Activated CD4-positive, alpha-beta memory T cell treated with anti-CD3 and anti-CD28 coated beads, Interleukin-2, amount 10 ng/mL, durations not matched to agents 7 days and 5 days (primary cell): Measurements from ENCODE around the gene NASP. TPM values are rescaled to one million over a fixed set of nuclear protein-coding genes. Genes with fewer than 3 reads are reported as not detected.

Experiments used
- CTCF ChIA-PET: fragments of 350-600 bp; sonication (Branson Sonifier 250); formaldehyde crosslinking; loops from one replicate; lab custom pipeline; 2021; ENCODE audit warnings: antibody characterized with exemption, inconsistent platforms; lab: Charles Lee
- POLR2A ChIA-PET: fragments of 350-600 bp; sonication (Branson Sonifier 250); formaldehyde crosslinking; loops from one replicate; lab custom pipeline; 2021; ENCODE audit warnings: antibody characterized with exemption; lab: Charles Lee
- DNase-seq: peaks from one replicate; pipeline ENCODE4 v3.0.0-alpha.2; 2020
- H3K27ac Mint-ChIP-seq: one replicate; pipeline ENCODE4 v1.8.0; 2021; ENCODE audit warnings: mild to moderate bottlenecking, mixed read lengths
- H3K27me3 Mint-ChIP-seq: one replicate; pipeline ENCODE4 v1.8.0; 2021; ENCODE audit warnings: mixed read lengths
- H3K36me3 Mint-ChIP-seq: one replicate; pipeline ENCODE4 v1.8.0; 2021; ENCODE audit warnings: low read depth, mixed read lengths
- H3K4me1 Mint-ChIP-seq: one replicate; pipeline ENCODE4 v1.8.0; 2021; ENCODE audit warnings: mixed read lengths
- H3K4me3 Mint-ChIP-seq: one replicate; pipeline ENCODE4 v1.8.0; 2021; ENCODE audit warnings: mild to moderate bottlenecking, mixed read lengths
- H3K9me3 Mint-ChIP-seq: one replicate; pipeline ENCODE4 v1.8.0; 2021; ENCODE audit warnings: mixed read lengths
- total RNA-seq, 2 experiments: library from RNA; stranded (reverse); gene quantifications; one replicate each; pipeline ENCODE4 v1.2.3, GENCODE V29; 2021

The NASP gene
- total RNA-seq, 2 experiments from 2014 or later = 166 to 172 TPM

DNA sequence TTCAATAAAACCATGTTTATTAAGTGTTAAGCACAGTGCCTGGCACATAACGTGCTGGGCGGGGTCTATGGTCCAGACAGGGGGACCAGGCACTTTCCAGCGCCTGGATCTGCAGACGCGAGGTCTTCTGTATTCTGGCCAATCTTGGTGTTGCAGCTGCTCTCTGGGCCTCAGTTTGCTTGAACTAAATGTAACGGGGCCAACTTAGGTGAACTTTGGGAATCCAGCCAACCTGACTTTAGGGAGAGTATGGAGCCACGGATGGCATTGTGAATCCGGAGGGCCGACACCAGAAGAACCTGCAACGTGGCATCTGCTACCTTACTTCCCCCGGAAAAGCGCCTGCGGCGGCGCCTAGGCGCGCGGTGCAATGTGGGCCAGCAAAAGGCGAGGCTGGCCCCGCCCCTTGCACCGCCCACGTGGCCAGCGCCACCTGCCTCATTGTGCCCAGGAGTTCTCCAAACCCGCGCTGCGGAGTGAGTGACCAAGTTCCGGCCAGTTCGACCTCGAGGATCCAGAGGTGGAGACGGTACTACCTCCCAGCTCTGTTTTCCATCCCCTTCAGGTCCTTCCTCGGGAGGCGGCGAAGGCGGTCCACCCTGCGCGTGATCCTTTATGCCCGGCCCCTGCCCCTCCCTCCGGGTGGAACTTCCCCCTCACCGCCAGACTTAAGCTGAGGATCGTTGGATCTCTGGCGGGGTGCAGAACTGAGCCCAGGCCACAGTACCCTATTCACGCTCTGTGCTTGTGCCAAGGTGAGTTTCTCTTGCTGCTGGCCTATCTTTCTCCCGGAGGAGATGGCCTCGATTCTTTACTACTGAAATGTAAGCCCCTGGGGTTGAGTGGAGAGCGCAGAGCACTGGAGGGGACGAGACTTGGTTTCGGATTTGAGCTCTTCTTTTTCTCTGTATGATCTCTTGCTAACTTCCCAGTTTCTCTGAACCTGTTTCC, 33.2 kb upstream of the NASP start, which contains the start of gene AKR1A1:
Gene AKR1A1, plus strand, starts transcription at position 426 of the 951 bp plus-strand sequence. CDS start 10,969 bp downstream, outside the sequence.
- ChIA-PET POLR2A (interaction anchor here (0.7 to 5.8 kb wide), 26 partner anchors 9 to 829 kb away, joined by 3 to 142 read pairs (median 6); partner anchors contain the start of genes CCDC163, GPBP1L1, HECTD3 and MMACHC), CTCF (interaction anchor here (0.6 to 2.5 kb wide), 13 partner anchors 14 to 153 kb away, joined by 3 to 23 read pairs (median 5); partner anchors contain the start of genes CCDC163, MMACHC and PRDX1)
- Mint-ChIP-seq H3K36me3 (peaks cover 16% of the 10 kb centered on the region), H3K27me3 (peaks cover 3% of the 10 kb centered on the region), H3K9me3 (no peaks in the 10 kb centered on the region), H3K27ac (peak within 1 kb of the TSS; percentile 78), H3K4me3 (peak within 1 kb of the TSS; percentile 93), H3K4me1 (peaks cover 28% of the 10 kb centered on the region)
- DNase-seq = peak; percentile 91

DNA sequence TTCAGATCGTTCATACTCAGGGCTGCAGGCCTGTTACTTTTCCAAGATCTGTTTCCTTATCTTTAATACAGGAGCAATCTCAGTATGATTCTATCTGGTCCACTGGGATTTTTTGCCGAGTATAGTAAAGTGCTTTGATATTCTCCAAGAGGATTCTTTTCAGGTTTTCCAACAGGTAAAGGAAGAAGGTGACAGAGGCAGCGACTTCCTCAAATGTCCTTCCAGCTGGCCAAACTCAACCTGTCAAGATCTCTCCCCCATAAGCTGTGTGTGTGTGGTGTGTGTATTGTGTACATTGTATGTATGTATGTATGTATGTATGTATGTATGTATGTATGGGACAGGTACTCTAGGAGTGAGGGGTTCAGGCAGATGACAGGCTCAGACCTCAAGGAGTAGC, 32.2 kb upstream of the NASP start:
- H3K36me3 Mint-ChIP-seq = peaks cover 20% of the 10 kb centered on the region
- no peak for DNase-seq
- H3K4me3 Mint-ChIP-seq = peak overlapping the region; percentile 93
- H3K27ac Mint-ChIP-seq = peak overlapping the region; percentile 78
- POLR2A ChIA-PET = interaction anchor here (1.0 to 5.8 kb wide), 18 partner anchors 8 to 830 kb away, joined by 3 to 142 read pairs (median 8); partner anchors contain the start of genes CCDC163, MMACHC, MUTYH and NASP
- H3K4me1 Mint-ChIP-seq = peaks cover 29% of the 10 kb centered on the region
- H3K27me3 Mint-ChIP-seq = peaks cover 3% of the 10 kb centered on the region
- CTCF ChIA-PET = interaction anchor here (0.9 to 2.5 kb wide), 10 partner anchors 15 to 152 kb away, joined by 3 to 23 read pairs (median 6); partner anchors contain the start of genes CCDC163, MMACHC and PRDX1
- H3K9me3 Mint-ChIP-seq = no peaks in the 10 kb centered on the region

DNA sequence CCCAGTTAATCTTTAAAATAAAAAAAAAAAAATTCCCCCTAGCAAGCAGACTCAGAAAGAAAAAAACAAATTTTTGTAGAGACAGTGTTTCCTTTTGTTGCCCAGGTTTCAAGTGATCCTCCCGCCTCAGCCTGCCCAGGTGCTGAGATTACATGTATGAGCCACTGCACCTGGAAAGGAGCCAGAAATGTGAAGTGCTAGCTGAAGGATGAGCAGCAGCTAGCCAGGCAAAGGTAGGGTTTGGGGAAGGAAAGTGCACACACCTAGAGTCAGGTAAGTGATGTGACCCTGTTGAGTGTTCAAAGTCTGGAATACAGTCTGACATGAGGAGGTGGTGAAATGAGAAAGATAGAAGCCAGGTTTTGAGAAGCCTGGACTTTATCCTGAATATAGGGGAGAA, 31.5 kb upstream of the NASP start:
- H3K27ac Mint-ChIP-seq = peak overlapping the region; percentile 1
- peak overlapping the region; percentile 33 for H3K4me3 Mint-ChIP-seq
- ChIA-PET POLR2A (interaction anchor here (1.3 to 5.8 kb wide), 4 partner anchors 8 to 32 kb away, joined by 4 to 142 read pairs (median 16); partner anchors contain the start of genes NASP and PRDX1), CTCF (interaction anchor here (1.3 to 2.5 kb wide), 5 partner anchors 16 to 60 kb away, joined by 3 to 11 read pairs (median 11); no protein-coding TSS in a partner anchor)
- H3K27me3 Mint-ChIP-seq = peaks cover under 1% of the 10 kb centered on the region
- DNase-seq = no peak
- peaks cover 29% of the 10 kb centered on the region for H3K4me1 Mint-ChIP-seq
- no peaks in the 10 kb centered on the region for H3K9me3 Mint-ChIP-seq
- H3K36me3 Mint-ChIP-seq = peaks cover 21% of the 10 kb centered on the region

DNA sequence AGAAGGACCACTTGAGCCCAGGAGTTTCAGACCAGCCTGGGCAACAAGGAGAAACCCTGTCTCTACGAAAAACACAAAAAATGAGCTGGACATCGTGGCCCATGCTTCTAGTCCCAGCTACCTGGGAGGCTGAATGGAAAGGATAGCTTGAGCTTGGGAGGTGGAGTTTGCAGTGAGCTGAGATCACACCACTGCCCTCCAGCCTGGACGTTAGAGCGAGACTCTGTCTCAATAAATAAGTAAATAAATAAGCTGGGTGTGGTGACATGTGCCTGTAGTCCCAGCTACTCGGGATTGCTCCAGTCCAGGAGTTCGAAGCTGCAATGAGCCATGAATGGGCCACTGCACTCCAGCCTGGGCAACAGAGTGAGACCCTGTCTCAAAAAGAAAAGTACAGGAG, 29.6 kb upstream of the NASP start:
- Mint-ChIP-seq H3K27ac (no peak overlapping the region), H3K36me3 (peaks cover 26% of the 10 kb centered on the region), H3K27me3 (no peaks in the 10 kb centered on the region), H3K4me1 (peaks cover 34% of the 10 kb centered on the region), H3K4me3 (no peak overlapping the region), H3K9me3 (no peaks in the 10 kb centered on the region)
- DNase-seq = no peak
- POLR2A ChIA-PET = interaction anchor here (0.6 to 5.8 kb wide), 4 partner anchors 11 to 32 kb away, joined by 3 to 142 read pairs (median 5); partner anchors contain the start of gene PRDX1
- CTCF ChIA-PET = interaction anchor here (1.2 to 2.0 kb wide), 2 partner anchors 16 to 32 kb away, joined by 5 to 6 read pairs; partner anchors contain the start of gene PRDX1

DNA sequence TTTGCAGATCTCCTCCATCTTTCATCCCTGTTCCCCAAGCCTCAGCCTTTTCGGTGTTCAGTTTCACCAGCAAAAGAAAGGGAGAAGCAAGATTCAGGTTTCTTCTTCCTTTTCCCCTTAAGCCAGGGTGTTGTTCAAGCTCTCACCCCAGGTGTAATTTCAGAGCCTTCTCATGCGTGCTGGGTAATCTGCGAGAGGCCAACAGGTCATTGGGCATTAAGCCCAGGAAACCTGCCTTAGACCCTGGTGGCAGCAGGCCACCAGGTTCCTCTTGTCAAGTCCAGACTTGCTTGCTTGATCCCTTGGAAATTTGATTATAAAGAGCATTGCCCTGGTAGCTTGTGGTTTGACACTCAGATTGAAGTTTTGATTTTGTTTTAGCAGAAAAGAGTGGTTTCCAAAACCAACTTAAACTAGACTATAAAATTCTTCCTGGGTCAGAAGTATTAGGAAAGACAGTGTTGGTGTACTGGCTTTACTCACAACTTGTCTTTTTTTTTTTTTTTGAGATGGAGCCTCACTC, 26.4 kb upstream of the NASP start:
- CTCF ChIA-PET = interaction anchor here (0.8 to 3.2 kb wide), 4 partner anchors 9 to 46 kb away, joined by 3 to 12 read pairs (median 3); no protein-coding TSS in a partner anchor
- DNase-seq = no peak
- POLR2A ChIA-PET = interaction anchor here (0.8 to 1.6 kb wide), 5 partner anchors 13 to 42 kb away, joined by 3 to 5 read pairs (median 3); partner anchors contain the start of genes NASP and PRDX1

DNA sequence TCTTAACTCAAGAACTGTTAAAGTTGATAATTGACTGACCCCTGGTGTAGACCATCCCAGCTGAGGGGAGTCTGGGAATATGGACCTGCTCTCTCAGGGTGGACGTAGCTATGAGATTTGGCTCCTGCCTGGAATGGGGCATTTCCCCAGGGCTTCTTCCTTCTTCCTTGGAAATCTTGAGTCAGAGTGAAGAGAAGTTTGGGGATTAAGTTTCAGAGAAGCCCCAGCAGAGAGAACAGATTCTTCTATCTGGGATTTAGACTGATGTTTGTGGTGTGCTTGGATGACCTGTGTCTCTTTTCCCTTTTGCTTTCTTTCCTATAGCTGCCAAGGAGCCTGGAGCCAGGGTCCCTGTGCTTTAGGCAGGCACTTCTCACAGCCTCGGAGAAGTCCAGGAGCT, 20.0 kb upstream of the NASP start:
- no peak overlapping the region for H3K27ac Mint-ChIP-seq
- CTCF ChIA-PET = interaction anchor here (0.9 to 1.2 kb wide), 3 partner anchors 13 to 52 kb away, joined by 3 to 10 read pairs (median 3); no protein-coding TSS in a partner anchor
- no peaks in the 10 kb centered on the region for H3K27me3 Mint-ChIP-seq
- POLR2A ChIA-PET = interaction anchor here (0.9 to 1.4 kb wide), 4 partner anchors 13 to 45 kb away, joined by 4 to 12 read pairs (median 8); partner anchors contain the start of genes AKR1A1 and PRDX1
- no peaks in the 10 kb centered on the region for H3K9me3 Mint-ChIP-seq
- H3K4me1 Mint-ChIP-seq = peaks cover 5% of the 10 kb centered on the region
- no peak for DNase-seq
- H3K4me3 Mint-ChIP-seq = no peak overlapping the region
- H3K36me3 Mint-ChIP-seq = peaks cover 52% of the 10 kb centered on the region

More for the DNA sequence above, 26.4 kb upstream of the NASP start:
- no peaks in the 10 kb centered on the region for H3K9me3 Mint-ChIP-seq
- H3K27ac Mint-ChIP-seq = peak overlapping the region; percentile 38
- H3K36me3 Mint-ChIP-seq = peaks cover 32% of the 10 kb centered on the region
- H3K4me1 Mint-ChIP-seq = peaks cover 19% of the 10 kb centered on the region
- no peaks in the 10 kb centered on the region for H3K27me3 Mint-ChIP-seq
- H3K4me3 Mint-ChIP-seq = no peak overlapping the region

DNA sequence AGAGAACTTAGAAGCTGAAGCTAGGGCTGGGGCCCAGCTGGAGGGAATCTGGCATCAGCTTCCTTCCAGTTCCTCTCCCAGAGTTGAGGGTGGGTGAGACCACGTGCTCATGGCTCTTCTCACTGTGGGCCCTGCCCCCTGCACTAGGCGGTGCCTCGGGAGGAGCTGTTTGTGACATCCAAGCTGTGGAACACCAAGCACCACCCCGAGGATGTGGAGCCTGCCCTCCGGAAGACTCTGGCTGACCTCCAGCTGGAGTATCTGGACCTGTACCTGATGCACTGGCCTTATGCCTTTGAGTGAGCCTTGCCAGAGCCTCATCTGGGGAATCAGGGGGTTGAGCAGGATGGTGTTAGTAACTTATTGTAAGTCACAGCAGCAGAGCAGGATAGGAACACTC, 17.1 kb upstream of the NASP start:
- Mint-ChIP-seq H3K27me3 (no peaks in the 10 kb centered on the region), H3K4me3 (no peak overlapping the region), H3K4me1 (no peaks in the 10 kb centered on the region), H3K9me3 (no peaks in the 10 kb centered on the region), H3K27ac (no peak overlapping the region), H3K36me3 (peaks cover 60% of the 10 kb centered on the region)
- ChIA-PET POLR2A (interaction anchor here (1.1 to 2.2 kb wide), 7 partner anchors 12 to 54 kb away, joined by 4 to 15 read pairs (median 5); partner anchors contain the start of genes AKR1A1 and PRDX1), CTCF (interaction anchor here (0.6 to 7.6 kb wide), 5 partner anchors 9 to 779 kb away, joined by 3 to 120 read pairs (median 3); partner anchors contain the start of gene NASP)
- no peak for DNase-seq

DNA sequence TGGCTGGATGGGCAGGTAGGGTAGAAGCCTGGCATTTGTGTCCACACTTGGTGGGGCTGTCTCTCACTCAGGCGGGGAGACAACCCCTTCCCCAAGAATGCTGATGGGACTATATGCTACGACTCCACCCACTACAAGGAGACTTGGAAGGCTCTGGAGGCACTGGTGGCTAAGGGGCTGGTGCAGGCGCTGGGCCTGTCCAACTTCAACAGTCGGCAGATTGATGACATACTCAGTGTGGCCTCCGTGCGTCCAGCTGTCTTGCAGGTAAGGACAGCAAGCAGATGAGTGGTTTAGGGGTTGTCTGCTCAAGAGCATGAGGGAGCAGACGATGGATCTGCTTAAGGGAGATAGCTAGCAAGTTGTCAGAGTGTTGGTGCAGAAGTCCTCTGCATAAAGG, 15.9 kb upstream of the NASP start:
- no peak for DNase-seq
- no peaks in the 10 kb centered on the region for H3K27me3 Mint-ChIP-seq
- H3K9me3 Mint-ChIP-seq = no peaks in the 10 kb centered on the region
- POLR2A ChIA-PET = interaction anchor here (2.2 to 5.4 kb wide), 5 partner anchors 16 to 56 kb away, joined by 11 to 35 read pairs (median 28); partner anchors contain the start of genes AKR1A1, NASP and PRDX1
- H3K36me3 Mint-ChIP-seq = peaks cover 57% of the 10 kb centered on the region
- peak overlapping the region; percentile 15 for H3K27ac Mint-ChIP-seq
- no peak overlapping the region for H3K4me3 Mint-ChIP-seq
- CTCF ChIA-PET = interaction anchor here (0.9 to 7.6 kb wide), 12 partner anchors 10 to 758 kb away, joined by 3 to 120 read pairs (median 12); partner anchors contain the start of genes AKR1A1, CCDC163, MMACHC and NASP
- H3K4me1 Mint-ChIP-seq = no peaks in the 10 kb centered on the region

DNA sequence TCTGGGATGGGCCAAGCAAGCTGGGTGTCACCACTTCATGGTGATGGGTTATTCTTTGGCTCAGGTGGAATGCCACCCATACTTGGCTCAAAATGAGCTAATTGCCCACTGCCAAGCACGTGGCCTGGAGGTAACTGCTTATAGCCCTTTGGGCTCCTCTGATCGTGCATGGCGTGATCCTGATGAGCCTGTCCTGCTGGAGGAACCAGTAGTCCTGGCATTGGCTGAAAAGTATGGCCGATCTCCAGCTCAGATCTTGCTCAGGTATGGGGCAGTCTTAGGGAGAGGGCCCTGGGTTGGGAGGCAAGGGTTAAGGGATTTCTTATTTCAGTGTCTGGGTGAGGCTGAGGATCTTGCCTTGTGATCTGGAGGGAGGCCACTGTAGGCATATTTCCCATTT, 15.4 kb upstream of the NASP start:
- ChIA-PET POLR2A (interaction anchor here (1.1 to 5.4 kb wide), 6 partner anchors 15 to 56 kb away, joined by 5 to 35 read pairs (median 22); partner anchors contain the start of genes AKR1A1, NASP and PRDX1), CTCF (interaction anchor here (0.7 to 7.6 kb wide), 18 partner anchors 10 to 759 kb away, joined by 3 to 120 read pairs (median 5); partner anchors contain the start of genes AKR1A1, CCDC163, MMACHC and NASP)
- H3K4me3 Mint-ChIP-seq = no peak overlapping the region
- H3K36me3 Mint-ChIP-seq = peaks cover 53% of the 10 kb centered on the region
- DNase-seq = no peak
- peak overlapping the region; percentile 15 for H3K27ac Mint-ChIP-seq
- no peaks in the 10 kb centered on the region for H3K4me1 Mint-ChIP-seq
- H3K27me3 Mint-ChIP-seq = no peaks in the 10 kb centered on the region
- no peaks in the 10 kb centered on the region for H3K9me3 Mint-ChIP-seq

DNA sequence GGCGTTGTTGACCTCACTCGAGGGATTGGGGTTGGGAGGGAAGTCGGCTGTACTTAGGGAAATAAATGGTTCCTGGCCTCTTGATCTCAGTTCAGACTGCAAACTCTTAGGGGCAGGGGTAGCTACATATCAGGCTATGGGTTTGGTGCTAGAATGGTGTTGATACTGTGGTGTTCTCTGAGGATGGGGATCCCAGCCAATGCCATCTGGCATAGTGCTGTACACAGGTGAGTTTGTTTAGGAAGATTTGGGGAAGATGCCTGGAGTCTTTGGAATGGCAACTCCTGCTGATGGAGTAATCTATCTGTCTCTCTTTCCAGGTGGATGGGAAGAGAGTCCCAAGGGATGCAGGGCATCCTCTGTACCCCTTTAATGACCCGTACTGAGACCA, 14.3 kb upstream of the NASP start:
- POLR2A ChIA-PET = interaction anchor here (0.8 to 5.4 kb wide), 7 partner anchors 14 to 221 kb away, joined by 3 to 35 read pairs (median 16); partner anchors contain the start of genes AKR1A1, CCDC163, MMACHC and NASP
- Mint-ChIP-seq H3K4me3 (no peak overlapping the region), H3K27me3 (no peaks in the 10 kb centered on the region), H3K36me3 (peaks cover 44% of the 10 kb centered on the region), H3K27ac (no peak overlapping the region), H3K4me1 (no peaks in the 10 kb centered on the region), H3K9me3 (no peaks in the 10 kb centered on the region)
- CTCF ChIA-PET = interaction anchor here (0.7 to 7.6 kb wide), 21 partner anchors 10 to 267 kb away, joined by 3 to 120 read pairs (median 5); partner anchors contain the start of genes AKR1A1, CCDC163, MMACHC and MUTYH
- DNase-seq = no peak

DNA sequence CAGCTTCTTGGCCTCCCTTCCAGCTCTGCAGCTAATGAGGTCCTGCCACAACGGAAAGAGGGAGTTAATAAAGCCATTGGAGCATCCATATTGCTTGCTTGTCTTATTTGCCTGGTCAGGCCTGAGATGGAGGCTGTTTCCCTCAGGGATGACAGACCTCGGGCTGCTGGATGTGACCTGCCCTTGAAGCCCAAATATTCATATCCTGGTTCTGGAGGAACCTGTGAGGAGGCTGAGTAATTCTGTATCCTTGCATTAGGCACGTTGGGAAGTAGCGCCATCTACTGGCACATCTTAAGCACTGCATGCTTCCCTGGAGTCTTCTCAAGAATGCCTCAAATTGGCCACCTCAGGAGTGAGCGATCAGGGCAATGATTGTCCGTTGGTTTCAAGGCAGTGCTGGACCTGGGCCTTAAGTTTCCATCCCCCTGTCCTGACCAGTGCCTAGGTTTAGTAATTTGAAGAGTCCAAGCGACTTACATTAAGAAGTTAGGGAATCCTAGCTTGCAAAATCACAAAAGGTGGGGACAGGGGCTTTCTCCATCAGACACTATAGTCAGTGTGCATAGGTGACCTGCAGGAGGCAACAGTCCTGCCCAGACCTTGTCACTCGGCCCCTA, 13.8 kb upstream of the NASP start:
- CTCF ChIA-PET = interaction anchor here (0.6 to 7.6 kb wide), 23 partner anchors 10 to 267 kb away, joined by 3 to 120 read pairs (median 5); partner anchors contain the start of genes AKR1A1, CCDC163, MMACHC and MUTYH
- DNase-seq = peak; percentile 79
- H3K27me3 Mint-ChIP-seq = no peaks in the 10 kb centered on the region
- H3K9me3 Mint-ChIP-seq = no peaks in the 10 kb centered on the region
- H3K4me1 Mint-ChIP-seq = no peaks in the 10 kb centered on the region
- no peak overlapping the region for H3K27ac Mint-ChIP-seq
- peaks cover 44% of the 10 kb centered on the region for H3K36me3 Mint-ChIP-seq
- POLR2A ChIA-PET = interaction anchor here (0.6 to 5.4 kb wide), 9 partner anchors 13 to 221 kb away, joined by 3 to 35 read pairs (median 6); partner anchors contain the start of genes AKR1A1, CCDC163, MMACHC and NASP
- no peak overlapping the region for H3K4me3 Mint-ChIP-seq
